Chondrocyte (in vitro differentiated cells): ENCODE results near the gene ARHGAP15. TPM values are rescaled to one million over a fixed set of nuclear protein-coding genes. Genes with fewer than 3 reads are reported as not detected.
A peak's percentile ranks its signal among the peaks of the same experiment; 100 is the strongest.

Source experiments
- DNase-seq: peaks from one replicate; pipeline ENCODE4 v3.0.0; 2021; ENCODE audit warnings: mixed read lengths, low spot score
- H3K27ac Mint-ChIP-seq: one replicate; pipeline ENCODE4 v1.8.0; 2021; ENCODE audit warnings: mild to moderate bottlenecking, moderate library complexity, mixed read lengths; ENCODE audit not compliant: unreplicated experiment
- H3K27me3 Mint-ChIP-seq: 2 replicates; pipeline ENCODE4 v1.8.0; 2021; ENCODE audit warnings: low read depth, mixed read lengths
- H3K36me3 Mint-ChIP-seq: 2 replicates; pipeline ENCODE4 v1.8.0; 2021; ENCODE audit warnings: low read depth, mixed read lengths
- H3K4me1 Mint-ChIP-seq: 2 replicates; pipeline ENCODE4 v1.8.0; 2021; ENCODE audit warnings: low read depth, mild to moderate bottlenecking, mixed read lengths
- H3K4me3 Mint-ChIP-seq: one replicate; pipeline ENCODE4 v1.8.0; 2021; ENCODE audit warnings: mild to moderate bottlenecking, moderate library complexity, mixed read lengths; ENCODE audit not compliant: unreplicated experiment
- H3K9me3 Mint-ChIP-seq: 2 replicates; pipeline ENCODE4 v1.8.0; 2021; ENCODE audit warnings: low read depth, mixed read lengths
- total RNA-seq: library from RNA; stranded (reverse); gene quantifications from 3 replicates; pipeline ENCODE4 v1.2.1, GENCODE V29; 2021
- TF ChIP-seq, protein P1 (sequence below): fragments of 200-600 bp; sonication (generic); IDR thresholded peaks from 2 replicates; pipeline ENCODE4 v1.5.0; 2021; ENCODE audit warnings: antibody characterized with exemption, mild to moderate bottlenecking, moderate library complexity

The ARHGAP15 gene
- total RNA-seq, 1 donor from 2014 or later = 0.42 TPM

DNA sequence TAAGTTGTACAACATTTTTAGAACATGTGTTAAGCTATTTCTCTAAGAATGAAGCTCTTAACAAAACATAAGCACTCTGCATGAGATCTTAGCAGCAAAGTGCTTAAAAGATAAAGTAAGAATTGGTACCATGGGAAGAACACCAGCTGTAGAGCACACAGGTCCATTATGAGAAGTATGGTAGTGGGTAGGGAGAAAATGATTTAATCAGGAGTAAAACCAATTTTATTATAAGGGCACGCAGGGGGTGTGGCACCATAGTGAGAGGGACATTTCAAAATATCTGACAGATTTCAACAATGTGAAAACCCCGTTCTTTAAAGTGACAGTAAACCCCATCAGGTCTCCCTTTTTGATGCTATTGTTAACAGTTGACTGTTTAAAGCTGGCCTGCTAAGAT is 492.9 kb downstream of the ARHGAP15 start:
- Mint-ChIP-seq H3K36me3 (no peaks in the 10 kb centered on the region), H3K4me3 (no peak overlapping the region), H3K4me1 (peaks cover 11% of the 10 kb centered on the region), H3K27ac (peak overlapping the region; percentile 37), H3K9me3 (peaks cover 9% of the 10 kb centered on the region), H3K27me3 (no peaks in the 10 kb centered on the region)
- TF ChIP-seq, protein P1, sequence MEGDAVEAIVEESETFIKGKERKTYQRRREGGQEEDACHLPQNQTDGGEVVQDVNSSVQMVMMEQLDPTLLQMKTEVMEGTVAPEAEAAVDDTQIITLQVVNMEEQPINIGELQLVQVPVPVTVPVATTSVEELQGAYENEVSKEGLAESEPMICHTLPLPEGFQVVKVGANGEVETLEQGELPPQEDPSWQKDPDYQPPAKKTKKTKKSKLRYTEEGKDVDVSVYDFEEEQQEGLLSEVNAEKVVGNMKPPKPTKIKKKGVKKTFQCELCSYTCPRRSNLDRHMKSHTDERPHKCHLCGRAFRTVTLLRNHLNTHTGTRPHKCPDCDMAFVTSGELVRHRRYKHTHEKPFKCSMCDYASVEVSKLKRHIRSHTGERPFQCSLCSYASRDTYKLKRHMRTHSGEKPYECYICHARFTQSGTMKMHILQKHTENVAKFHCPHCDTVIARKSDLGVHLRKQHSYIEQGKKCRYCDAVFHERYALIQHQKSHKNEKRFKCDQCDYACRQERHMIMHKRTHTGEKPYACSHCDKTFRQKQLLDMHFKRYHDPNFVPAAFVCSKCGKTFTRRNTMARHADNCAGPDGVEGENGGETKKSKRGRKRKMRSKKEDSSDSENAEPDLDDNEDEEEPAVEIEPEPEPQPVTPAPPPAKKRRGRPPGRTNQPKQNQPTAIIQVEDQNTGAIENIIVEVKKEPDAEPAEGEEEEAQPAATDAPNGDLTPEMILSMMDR = no peak
- DNase-seq = no peak

GRCh38 chr2:143623231-143623908 is 494.2 kb downstream of the ARHGAP15 start:
- Mint-ChIP-seq H3K4me3 (no peak overlapping the region), H3K36me3 (no peaks in the 10 kb centered on the region), H3K27me3 (no peaks in the 10 kb centered on the region), H3K9me3 (peaks cover 9% of the 10 kb centered on the region), H3K27ac (no peak overlapping the region), H3K4me1 (peaks cover 11% of the 10 kb centered on the region)
- no peak for DNase-seq
- TF ChIP-seq, protein P1 = peak; percentile 63

DNA sequence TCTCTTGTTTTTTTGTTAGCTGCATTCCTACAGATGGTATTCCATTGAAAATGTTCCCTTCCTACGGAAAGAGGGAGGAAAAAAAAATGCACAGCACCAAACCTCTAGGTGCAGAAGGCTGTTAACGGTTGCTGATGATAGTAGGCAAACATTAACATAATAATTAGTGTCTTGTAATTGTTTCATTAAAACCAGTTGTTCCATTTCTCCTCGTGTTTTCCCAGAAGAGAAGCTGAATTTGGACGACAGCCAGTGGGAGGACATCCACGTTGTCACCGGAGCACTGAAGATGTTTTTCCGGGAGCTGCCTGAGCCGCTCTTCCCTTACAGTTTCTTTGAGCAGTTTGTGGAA is 494.7 kb downstream of the ARHGAP15 start:
- TF ChIP-seq, protein P1 = no peak
- DNase-seq = no peak
- H3K27ac Mint-ChIP-seq = no peak overlapping the region
- H3K27me3 Mint-ChIP-seq = no peaks in the 10 kb centered on the region
- no peak overlapping the region for H3K4me3 Mint-ChIP-seq
- no peaks in the 10 kb centered on the region for H3K36me3 Mint-ChIP-seq
- H3K4me1 Mint-ChIP-seq = peaks cover 14% of the 10 kb centered on the region
- H3K9me3 Mint-ChIP-seq = peaks cover 9% of the 10 kb centered on the region

- Mint-ChIP-seq H3K9me3 (peaks cover 15% of the 10 kb centered on the region), H3K27ac (peak overlapping the region; percentile 8), H3K4me1 (peaks cover 10% of the 10 kb centered on the region), H3K36me3 (no peaks in the 10 kb centered on the region), H3K27me3 (no peaks in the 10 kb centered on the region), H3K4me3 (no peak overlapping the region)
- no peak for DNase-seq
- TF ChIP-seq, protein P1 = no peak
These were observed 500.1 kb downstream of the ARHGAP15 start for GRCh38 chr2:143629340-143629739.

DNA sequence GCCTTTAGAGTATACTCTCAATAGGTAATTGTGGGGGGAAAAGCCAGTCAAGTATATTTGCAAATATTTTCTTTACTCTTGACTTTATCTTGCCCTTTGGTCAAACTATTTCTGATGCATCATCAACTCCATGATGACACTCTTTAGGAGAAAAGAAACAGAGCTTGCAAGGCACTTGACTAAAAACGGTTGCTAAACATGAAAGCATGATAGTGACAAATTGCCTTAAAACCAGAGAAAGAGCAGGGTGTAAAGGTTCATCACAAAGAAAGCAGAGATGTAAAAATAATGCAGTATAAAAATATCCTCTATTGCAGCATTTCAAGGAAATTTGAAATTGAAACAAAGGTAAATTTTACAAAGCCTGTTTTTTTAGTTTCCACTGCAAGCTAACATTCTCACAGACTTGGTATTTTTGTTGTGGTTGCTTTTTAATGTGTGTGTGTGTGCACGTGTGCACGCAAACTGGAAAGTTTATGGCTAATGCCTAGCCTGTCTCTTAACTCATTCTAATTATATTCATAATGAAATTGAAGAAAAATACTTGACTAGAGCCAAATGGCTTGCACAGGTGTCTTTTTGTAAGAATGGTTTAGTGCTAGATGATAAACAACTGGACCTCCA is 503.6 kb downstream of the ARHGAP15 start:
- H3K4me3 Mint-ChIP-seq = no peak overlapping the region
- TF ChIP-seq, protein P1 = no peak
- no peak overlapping the region for H3K27ac Mint-ChIP-seq
- peaks cover 19% of the 10 kb centered on the region for H3K9me3 Mint-ChIP-seq
- no peak for DNase-seq
- no peaks in the 10 kb centered on the region for H3K27me3 Mint-ChIP-seq
- peaks cover 14% of the 10 kb centered on the region for H3K4me1 Mint-ChIP-seq
- H3K36me3 Mint-ChIP-seq = no peaks in the 10 kb centered on the region
